T-helper 1 cell treated with Interleukin-12 subunit alpha and Interleukin-12 subunit beta and Interleukin-4 antibody, amounts not matched to agents 30 ng/mL and 1 ng/mL, for 36 hours (primary cell): ENCODE results near the gene SKAP1. TPM values are rescaled to one million over a fixed set of nuclear protein-coding genes. Genes with fewer than 3 reads are reported as not detected.
"Not testable (repeated sequence)": the region's sequence is repeated elsewhere in the genome, so short reads cannot be mapped to it uniquely, and the experiment has no call there.

ENCODE experiments used
- intact Hi-C: fragments of 100-400 bp; cut with micrococcal nuclease; formaldehyde crosslinking; loops from one replicate; pipeline ENCODE4 v1.15.1; 2024
- total RNA-seq: library from RNA; stranded (reverse); gene quantifications from 2 replicates; pipeline ENCODE4 v1.2.3, GENCODE V29; 2022

The SKAP1 gene
- total RNA-seq, 1 donor from 2014 or later, result 84.4 TPM

DNA sequence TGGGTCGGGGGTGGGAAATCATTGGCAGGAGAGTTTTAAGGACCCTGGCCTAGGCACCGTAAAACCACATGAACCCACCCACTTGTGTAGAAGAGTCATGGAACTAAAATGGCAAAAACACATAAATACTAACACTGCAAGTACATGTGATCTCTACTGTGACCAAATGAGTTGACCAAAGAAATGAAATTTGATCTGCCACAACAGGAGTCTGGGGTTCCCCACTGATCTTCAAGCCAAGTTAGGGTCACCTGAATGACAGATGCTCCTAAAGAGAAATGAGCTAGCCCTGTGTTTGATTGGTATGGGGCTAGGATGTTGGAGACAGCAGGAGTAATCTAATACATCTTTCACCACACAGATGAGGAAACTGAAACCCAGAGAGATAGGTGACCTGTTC is 21.5 kb upstream of the SKAP1 start:
- intact Hi-C loops, result loop anchor here (10.0 kb wide), 1 partner anchor 383 kb away; the partner anchor contains the start of gene CALCOCO2

DNA sequence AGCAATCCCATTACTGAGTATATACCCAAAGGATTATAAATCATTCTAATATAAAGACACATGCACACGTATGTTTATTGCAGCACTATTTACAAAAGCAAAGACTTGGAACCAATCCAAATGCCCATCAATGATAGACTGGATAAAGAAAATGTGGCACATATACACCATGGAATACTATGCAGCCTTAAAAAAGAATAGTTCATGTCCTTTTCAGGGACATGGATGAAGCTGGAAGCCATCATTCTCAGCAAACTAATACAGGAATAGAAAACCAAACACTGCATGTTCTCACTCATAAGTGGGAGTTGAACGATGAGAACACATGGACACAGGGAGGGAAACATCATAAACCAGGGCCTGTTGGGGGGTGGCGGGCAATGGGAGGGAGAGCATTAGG is 19.3 kb upstream of the SKAP1 start:
- intact Hi-C loops, result not testable (repeated sequence)

DNA sequence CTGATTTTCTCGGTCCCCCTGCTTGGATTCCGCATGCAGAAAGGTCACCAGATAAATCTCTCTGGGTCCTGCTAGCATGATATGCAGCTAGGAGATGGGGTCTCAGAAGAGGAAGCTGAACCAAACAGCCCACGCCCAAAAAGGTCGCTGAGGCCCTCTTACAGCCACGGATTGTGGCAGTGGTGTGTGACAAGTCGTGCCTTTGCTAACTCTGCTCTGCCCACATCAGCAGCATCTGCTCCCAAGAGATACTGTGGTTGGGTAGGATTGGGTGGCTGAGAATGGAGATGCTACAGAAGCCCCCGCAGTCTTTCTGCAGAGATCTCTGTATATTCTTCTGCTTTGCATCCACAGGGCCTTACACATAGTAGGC is 15.2 kb upstream of the SKAP1 start:
- intact Hi-C loops, result no loop called here

DNA sequence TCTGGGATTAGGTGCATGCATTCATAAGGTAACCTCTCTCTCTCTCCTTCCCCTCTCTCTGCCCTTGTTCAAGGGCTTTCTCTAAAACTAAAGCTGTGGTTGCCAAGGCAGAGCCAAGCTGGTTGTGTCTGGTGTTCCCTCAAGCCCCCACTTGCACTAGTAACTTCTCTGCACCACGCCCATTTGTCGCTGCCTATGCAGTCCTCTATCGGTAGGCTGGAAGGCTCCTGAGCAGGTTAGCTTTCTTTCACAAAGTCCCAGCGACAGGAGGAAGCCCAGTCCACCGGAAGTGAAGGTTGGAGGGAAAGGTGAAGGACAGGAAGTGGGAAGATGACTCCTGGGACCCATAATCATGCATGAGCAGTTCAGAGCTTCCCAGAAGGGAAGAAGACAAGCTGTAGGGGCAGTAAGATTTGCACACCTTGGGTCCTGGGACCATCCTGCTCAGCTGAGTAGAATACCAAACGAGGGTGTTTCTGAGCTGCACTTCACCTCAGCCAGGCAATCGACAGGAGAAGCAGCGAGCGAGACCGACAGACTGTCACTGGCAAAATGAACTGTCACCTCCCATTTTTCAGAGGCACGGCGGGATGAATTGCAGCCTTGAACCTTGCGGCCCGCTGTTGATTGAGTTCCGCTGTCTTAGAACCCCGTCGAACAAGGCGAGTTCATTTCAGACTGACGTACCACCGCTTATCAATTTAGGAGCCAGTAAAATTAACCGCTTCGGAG is 14.7 kb upstream of the SKAP1 start:
- intact Hi-C loops, result no loop called here

DNA sequence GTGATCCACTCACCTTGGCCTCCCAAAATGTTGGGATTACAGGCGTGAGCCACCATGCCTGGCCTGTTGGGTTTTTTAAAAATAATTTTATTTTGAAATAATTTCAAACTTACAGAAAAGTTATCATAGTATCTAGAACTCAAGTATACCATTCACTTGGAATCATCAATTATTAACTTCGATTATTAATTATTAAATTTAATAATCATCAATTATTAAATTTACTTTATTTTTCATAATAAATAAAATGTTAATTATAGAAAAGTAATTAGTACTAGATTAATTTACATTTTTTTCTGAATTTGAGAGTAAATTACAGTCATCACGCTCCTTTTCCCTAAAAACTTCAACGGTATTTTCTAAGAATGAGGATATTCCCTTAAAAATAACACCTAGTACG is 13.7 kb upstream of the SKAP1 start:
- intact Hi-C loops, result no loop called here

DNA sequence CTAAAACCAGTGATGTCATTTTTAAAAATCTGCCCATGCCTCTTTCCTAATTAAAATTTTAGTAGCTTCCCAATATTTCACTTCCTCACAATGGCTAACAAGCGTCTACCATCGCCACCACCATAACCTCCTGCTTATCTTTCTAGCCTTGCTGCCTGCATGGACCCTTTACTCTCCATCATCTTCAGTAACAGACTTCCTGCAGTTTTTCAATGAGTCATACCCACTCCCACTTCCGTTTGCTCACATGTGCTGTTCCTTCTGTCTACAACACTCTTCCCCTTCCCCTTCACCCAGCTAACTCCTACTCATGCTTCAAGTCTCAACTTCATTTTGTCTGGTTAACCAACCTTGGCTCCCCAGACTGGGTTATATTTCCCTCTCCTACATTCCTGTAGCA is 12.8 kb upstream of the SKAP1 start:
- intact Hi-C loops, result no loop called here

DNA sequence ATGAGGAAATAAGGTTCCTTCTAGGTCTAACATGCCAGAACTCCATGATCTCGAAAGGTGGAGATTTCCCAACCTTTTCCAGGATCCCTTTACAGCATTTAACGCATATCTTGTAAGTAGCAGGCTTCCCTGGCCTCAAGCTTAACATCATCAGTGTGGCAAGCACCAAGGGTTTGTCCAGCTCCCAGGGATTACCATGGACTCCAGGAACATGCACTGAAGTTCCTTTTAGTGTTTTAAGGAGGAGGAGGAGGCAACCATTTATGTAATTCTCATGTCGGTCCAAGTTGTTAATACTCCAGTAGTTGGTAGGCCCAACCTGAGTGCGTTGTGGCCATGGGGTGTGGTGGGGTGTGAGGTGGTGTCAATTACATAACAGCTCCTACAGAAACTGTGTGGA is 11.8 kb upstream of the SKAP1 start:
- intact Hi-C loops, result loop anchor here (1.0 to 2.0 kb wide), 4 partner anchors 11 to 69 kb away; no protein-coding TSS in a partner anchor

DNA sequence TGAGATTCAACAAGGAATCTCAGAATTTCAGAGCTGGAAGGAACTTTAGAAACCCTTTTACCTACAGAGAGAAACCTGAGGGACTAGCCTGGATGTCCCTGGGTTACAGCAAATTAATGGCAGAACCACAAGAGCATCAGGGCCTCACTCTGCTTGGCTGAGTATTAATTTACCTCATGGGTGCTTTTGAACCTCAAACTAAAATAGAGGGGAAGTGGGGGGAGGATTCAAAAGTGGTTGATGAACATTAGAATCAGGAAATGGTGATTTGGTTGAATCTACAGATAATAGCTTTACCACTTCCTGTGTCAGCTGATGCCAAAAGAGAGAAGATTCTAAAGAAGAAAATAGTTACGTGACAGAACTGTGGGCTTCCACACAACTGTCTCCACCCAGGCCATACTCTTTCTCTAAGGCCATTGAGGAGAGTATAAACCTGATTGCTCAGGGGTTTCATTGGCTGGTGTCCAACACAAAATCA is 11.3 kb upstream of the SKAP1 start:
- intact Hi-C loops, result loop anchor here (1.0 to 2.0 kb wide), 4 partner anchors 12 to 70 kb away; no protein-coding TSS in a partner anchor

DNA sequence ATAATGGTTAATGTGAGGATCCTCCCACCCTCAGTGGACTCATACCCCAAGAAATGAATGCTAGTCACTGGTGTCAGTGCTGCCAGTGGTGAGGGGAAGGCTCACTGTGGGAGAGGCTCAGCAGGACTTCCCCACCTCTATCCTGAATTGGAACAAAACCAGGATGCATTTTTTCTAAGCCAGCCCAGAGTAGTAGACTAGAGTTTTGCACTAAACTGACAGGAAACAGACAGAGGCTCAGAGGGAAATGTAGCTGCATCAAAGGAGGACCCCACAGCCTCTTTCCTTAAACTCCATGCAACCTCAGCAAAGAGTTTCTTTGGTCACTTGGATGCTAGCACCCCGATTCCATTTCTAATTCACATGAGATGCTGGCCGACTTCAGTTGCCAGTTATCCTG is 10.7 kb upstream of the SKAP1 start:
- intact Hi-C loops, result loop anchor here (1.0 to 2.0 kb wide), 4 partner anchors 11 to 71 kb away; no protein-coding TSS in a partner anchor

DNA sequence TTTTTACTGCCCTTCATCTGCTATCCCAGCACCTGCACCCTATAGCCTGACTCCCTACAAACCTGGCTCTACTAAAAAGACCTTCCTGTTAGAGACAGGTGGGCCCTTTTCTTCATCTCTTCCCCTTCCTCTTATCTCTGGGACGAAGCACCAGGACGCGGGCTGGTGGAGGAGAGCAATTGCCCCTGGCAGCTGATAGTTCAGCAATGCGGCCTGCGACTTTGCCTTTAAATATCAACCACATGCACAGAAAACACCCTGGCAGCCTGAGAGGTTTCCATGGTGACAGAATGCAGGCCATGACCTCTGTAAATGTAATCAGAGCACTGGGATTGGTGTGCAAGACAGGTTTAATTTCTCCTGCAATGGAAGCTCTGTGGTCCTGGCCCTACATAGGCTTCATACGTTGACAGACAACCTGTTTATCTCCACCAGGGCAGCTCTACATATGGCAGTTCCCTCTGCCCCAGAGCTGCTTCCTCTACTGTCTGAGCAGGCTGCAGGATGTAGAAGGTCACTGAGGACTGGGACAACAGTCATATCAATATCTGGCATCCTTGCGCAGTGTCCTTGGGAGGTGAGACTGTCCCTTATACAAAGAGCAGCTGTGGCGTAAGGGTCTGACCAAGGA is 10.0 kb upstream of the SKAP1 start:
- intact Hi-C loops, result loop anchor here (2.0 kb wide), 1 partner anchor 43 kb away; no protein-coding TSS in a partner anchor

DNA sequence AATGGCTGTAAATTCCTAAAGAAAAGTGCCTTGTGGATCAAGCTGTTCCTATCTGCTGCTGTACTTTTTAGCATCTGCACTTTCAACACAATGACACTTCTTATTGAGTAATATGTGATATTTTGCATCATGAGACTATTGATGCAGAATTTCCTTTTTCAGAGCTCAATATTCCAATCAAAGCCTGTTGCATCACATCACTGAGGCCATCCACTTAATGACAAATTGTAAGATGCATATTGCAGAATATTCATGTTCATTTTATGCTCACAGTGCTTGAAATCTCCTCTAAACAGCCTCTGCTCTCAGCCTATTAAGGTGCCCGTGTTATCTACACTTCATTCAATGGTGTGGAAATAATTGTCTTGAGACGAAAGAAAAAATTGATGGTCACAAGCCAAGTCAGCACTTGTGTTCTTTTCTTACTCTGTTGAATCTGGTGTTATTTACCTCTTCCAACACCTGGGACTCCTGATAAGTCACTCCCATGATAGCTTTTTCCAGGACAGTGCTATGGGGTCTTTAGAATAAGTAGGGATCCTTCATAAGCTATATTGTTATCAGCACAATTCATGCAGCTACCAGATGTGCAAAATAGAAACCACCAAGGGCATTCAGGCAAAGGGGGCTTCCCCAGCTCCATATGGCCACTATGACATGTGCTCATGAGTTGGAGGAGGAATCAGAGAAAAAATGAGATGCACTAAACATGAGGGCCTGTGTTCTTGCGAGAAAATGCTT is 9.3 kb upstream of the SKAP1 start:
- intact Hi-C loops, result no loop called here

DNA sequence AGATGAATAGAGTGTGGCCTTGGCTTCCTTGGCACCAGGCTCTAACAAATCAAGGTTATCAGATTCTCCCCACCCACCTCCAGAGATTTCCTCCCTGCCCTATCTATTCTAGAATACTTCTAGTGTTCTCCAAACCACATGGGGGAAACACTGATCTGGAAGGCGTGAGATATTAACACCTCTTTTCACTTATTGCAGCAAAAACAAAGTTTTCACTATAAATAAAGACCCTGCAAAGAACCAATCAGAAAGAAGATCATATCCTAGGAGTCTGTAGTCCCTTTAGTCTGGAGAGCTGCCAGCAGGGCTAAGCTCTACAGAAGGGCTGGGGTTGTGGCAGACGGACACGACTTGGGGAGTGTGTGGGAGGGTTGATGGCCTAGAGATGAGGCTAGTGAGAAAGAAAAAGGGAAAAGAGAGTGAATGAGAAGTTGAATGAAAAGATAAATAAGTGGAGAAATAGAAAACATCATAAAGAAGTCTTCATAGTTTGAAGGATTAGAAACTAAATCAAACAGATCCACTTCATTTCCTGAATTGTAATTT is 8.6 kb upstream of the SKAP1 start:
- intact Hi-C loops, result no loop called here

DNA sequence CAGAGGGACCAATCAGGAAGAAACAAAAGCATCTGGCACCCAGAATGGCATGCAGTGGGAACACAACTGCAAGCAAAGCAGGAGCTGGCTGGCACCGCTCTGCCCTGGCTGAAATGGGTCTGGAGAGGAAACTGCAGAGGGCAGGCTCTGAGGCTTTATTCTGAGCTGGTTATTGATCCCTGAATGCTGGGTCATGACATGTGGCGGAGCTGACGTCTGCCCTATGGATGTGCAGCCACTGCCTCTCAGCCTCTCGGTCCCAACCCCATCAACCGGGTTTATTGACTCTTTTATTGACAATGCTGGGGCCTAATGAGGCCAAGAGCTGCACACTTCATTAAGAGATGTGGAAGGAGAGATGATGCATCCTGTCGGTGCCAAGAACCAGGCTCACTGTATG is 3.9 kb upstream of the SKAP1 start:
- intact Hi-C loops, result no loop called here

DNA sequence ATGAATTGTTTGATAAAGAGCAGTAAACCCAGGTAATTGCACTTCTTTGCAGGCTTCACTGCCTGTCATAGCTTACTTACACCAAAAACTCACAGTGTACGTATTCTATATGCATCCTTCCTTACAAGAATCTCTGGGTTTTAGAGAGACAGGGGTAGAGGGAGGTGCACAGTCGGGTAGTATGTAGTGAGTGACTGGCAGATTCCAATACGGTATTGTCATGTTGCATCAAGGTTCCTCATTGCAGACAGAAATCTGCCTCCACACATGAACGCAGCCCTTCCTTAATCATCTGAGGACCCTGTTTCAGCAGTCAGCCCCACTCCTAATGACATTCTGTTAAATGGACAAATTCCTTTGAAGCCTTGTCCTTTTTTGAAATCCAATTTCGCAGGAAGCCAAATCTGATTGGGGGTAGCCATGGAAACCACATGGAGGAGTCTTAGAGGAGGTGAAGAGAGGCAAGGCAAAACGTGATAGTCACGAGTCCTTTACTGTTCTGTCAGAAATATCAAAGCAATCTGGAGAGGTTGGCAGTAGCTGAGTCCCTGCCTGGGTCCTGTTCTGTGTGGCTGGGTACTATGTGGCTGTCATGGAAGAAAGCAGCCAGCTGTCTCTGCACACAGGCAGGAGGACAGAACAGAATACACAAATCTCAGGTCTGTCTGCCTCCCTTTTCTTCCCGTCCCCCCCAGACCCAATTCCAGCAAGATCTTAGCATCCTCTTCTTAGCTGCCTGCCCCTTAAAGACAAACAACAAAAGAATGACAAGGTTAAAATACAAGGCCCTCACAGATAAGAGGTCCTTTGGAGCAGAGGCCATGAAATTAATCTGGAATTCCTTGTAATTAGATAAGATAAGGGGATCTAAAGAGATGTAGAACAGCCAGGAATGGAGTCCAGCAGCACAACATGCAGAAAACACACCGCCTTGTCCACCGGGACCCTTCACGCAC is 3.1 kb upstream of the SKAP1 start:
- intact Hi-C loops, result no loop called here

DNA sequence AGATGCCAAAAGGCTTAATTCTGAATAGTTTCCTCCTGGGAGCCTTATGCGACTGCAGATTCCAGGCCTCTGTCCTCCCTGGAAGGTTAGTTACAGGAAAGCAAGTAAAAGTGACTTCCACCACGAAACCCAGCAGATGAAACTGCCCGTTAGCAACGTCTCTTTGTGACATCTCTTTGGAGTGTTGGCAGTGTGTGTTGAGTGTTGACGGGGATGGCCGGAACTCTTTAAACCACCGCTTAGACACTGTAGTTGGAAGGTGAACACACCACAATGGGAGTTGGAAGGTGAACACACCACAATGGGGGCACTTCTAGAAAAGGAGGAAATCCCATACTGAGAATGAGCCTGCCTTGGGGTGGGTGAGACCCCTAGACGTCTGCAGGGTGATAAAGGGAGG is 858 bp downstream of the SKAP1 start:
- intact Hi-C loops, result loop anchor here (1.0 to 5.0 kb wide), 4 partner anchors 12 to 382 kb away; partner anchors contain the start of genes HOXB4 and NFE2L1

DNA sequence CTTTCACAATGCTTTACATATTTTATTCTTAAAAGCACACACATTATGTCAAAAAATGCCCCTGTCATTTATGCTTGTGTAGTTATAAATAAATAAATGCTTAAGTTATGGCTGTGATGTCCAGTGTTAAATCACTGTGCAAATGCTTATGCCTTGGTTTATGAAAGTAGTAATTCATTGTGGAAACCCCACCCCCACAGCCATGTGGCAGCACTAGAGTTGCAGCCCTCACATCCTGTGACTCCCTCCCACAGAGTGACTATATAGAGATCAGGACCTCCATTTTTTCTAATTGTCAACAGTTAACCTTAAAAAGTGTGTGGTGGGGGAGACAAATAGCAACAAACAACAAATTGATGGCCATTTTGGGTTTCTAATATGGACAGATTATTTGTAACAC is 2.4 kb downstream of the SKAP1 start:
- intact Hi-C loops, result loop anchor here (1.0 to 5.0 kb wide), 8 partner anchors 14 to 380 kb away; partner anchors contain the start of genes HOXB4 and NFE2L1

DNA sequence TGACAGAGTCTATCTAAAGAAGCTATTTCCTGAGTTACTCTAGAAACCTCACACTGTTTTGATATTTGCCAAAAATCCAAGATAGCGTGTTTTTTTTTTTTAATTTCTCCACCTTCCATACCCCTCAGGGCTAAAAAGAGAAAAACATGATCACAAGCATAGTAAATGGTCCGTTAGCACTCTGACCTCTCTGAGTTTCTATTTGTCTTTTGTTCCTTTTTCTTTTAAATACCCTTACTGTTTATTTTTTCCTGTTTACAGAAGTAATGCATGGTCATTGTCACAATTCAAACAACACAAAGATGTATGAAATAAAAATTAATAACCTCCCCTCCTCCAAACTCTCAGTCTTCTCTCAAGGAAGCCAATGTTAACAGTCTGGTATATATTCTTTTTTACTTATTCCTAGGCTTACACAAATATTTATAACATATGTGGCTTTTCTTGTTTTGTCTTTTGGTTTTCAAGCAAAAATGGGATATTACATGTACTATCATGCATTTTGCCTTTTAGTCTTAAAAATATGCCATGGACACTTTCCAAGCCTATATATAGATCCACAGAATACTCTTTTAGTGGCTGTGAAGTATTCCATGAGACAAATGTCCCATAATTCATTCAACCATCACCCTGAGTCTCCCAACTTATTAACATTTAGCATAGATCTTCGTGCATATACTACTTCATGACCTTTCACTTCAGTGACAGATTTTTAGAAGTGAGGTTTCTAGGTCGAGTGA is 3.1 kb downstream of the SKAP1 start:
- intact Hi-C loops, result loop anchor here (1.0 to 5.0 kb wide), 8 partner anchors 14 to 380 kb away; partner anchors contain the start of genes HOXB4 and NFE2L1

DNA sequence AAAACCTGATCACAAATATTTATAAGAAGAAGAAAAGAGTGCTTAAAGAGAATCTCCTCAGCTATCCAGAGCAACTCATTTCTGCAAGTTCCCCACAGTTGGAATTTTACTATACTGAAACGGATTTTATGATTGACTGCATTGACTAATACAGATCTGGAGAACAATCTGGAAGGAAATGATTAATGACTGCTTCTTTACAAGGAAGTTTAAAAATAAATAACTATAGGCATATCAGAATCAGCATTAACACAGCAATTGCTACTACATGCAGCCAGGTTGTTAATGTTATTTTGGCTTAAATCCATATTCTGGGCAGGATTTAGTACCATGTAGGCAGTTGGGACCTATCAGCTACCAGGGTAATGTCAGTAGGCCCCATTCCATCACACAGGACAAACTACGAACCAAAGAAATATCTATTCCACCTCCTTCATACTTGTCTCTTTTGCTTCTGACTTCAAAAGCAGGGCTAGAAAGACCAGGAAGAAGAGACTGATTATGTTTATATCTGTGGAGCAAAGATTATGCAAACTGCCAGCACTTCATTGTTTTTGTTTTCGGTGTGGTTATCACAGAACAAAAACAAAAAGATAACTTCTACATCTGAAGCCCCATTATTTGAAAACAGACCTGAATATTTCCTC is 3.9 kb downstream of the SKAP1 start:
- intact Hi-C loops, result loop anchor here (2.0 to 5.0 kb wide), 4 partner anchors 66 to 379 kb away; partner anchors contain the start of genes HOXB4 and NFE2L1

DNA sequence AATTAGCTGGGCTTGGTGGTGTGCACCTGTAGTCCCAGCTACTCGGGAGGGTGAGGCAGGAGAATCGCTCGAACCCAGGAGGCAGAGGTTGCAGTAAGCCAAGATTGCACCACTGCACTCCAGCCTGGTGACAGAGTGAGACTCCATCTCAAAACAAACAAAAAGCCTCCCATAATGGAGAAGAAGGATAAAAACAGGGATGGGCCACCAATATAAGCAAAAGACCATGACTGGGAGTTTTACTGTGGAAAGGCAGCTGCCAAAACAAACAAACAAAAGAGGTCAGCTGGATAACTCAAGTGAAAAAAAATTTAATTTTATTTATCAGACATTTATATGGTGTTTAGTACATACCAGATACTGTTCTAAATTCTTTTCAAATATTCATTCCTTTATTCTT is 8.0 kb downstream of the SKAP1 start:
- intact Hi-C loops, result not testable (repeated sequence)
